ENCODE results near the gene KIF27. TPM values are rescaled to one million over a fixed set of nuclear protein-coding genes. Genes with fewer than 3 reads are reported as not detected.

Gene KIF27
- total and polyA plus RNA-seq, 10 of the 15 experiments (the other 5 are each of a cell fraction or from before 2014, with no cell fraction given): 0.64 to 3.3 (median 1.3) TPM

GRCh38 chr9:83956086-83956435 is 34.8 kb upstream of the KIF27 start:
- Histone ChIP-seq H3K9ac (ENCODE audit: control insufficient read depth, insufficient read depth, low read length) (peak overlapping the region; percentile 80), H2AFZ (ENCODE audit: control insufficient read depth, low read depth, low read length) (peak overlapping the region; percentile 91), H3K79me2 (ENCODE audit: control insufficient read depth, insufficient read depth, low read length) (no peaks in the 10 kb centered on the region; the same call in 1 of the 2 replicates), H3K36me3 (ENCODE audit: control insufficient read depth in 2 of 2, insufficient read depth in 2 of 2, low read length in 1 of 2) (peaks cover 0 to 7% of the 10 kb centered on the region in 2 experiments; a peak in 1 of 4 replicates), H3K9me3 (replicated peaks; ENCODE audit: control insufficient read depth, insufficient read depth, low read length) (no peaks in the 10 kb centered on the region), H3K27ac (ENCODE audit: control insufficient read depth, insufficient read depth) (peak overlapping the region; percentile 63), H3K4me3 (peak overlapping the region; percentile 85), H3K27me3 (replicated peaks in 1 of 2; ENCODE audit: control insufficient read depth in 2 of 2, insufficient read depth in 2 of 2, low read length in 1 of 2) (no peaks in the 10 kb centered on the region), H3K4me1 (ENCODE audit: control insufficient read depth, insufficient read depth, low read length) (no peaks in the 10 kb centered on the region), H4K20me1 (ENCODE audit: control insufficient read depth, insufficient read depth) (no peaks in the 10 kb centered on the region), H3K4me2 (ENCODE audit: control insufficient read depth, insufficient read depth) (peak overlapping the region; percentile 98)
- ChIA-PET SMC1A (ENCODE audit: uncharacterized antibody, unreplicated experiment) (interaction anchor here (0.6 to 1.0 kb wide), 4 partner anchors 16 to 329 kb away, joined by 3 to 5 read pairs (median 3); partner anchors contain the start of gene RMI1), RAD21 (ENCODE audit: unreplicated experiment) (interaction anchor here (0.6 to 0.9 kb wide), 3 partner anchors 42 to 1770 kb away, joined by 3 to 4 read pairs (median 3); no protein-coding TSS in a partner anchor), CTCF (interaction anchor here (0.9 kb wide), 1 partner anchor 35 kb away, joined by 4 read pairs; the partner anchor contains the start of gene KIF27), POLR2A (interaction anchor here (0.5 to 1.0 kb wide), 3 partner anchors 27 to 1786 kb away, joined by 4 read pairs; no protein-coding TSS in a partner anchor)
- peak; percentile 78 for ATAC-seq
- in situ Hi-C loops (cut with MboI): no loop called here
- WGBS (ENCODE audit: insufficient coverage, insufficient replicate concordance, low lambda C conversion rate, missing lambda C conversion rate): under 1% methylated on average over 23 of the region's 23 CpGs
- intact Hi-C loops (cut with micrococcal nuclease; ENCODE audit: unreplicated experiment): no loop called here
- DNase-seq (ENCODE audit: low read depth, low spot score): no peak
- BruUV-seq (replicated peaks): no TSS peak
- peak; percentile 57 for FAIRE-seq
- TF ChIP-seq IKZF1 (conservative IDR thresholded peaks at IDR 0.05) (no peak), MAX (IDR thresholded peaks at IDR 0.05; ENCODE audit: low read depth, low read length) (peak; percentile 46; the same call in 1 of the 2 replicates), ZNF592 (IDR thresholded peaks at IDR 0.05) (no peak), BACH1 (IDR thresholded peaks at IDR 0.05; ENCODE audit: borderline replicate concordance) (0 out of 2 replicates have a peak, but pooled peaks have one; percentile 18), NKRF (conservative IDR thresholded peaks at IDR 0.05) (no peak), REST (IDR thresholded peaks at IDR 0.05; ENCODE audit: low read depth, low read length) (no peak), CUX1 (IDR thresholded peaks at IDR 0.05; ENCODE audit: insufficient replicate concordance, low read depth, low read length) (no peak)

Data from GM12878 (cell line).